ENCODE data around the gene HACD2.

The HACD2 gene

DNA sequence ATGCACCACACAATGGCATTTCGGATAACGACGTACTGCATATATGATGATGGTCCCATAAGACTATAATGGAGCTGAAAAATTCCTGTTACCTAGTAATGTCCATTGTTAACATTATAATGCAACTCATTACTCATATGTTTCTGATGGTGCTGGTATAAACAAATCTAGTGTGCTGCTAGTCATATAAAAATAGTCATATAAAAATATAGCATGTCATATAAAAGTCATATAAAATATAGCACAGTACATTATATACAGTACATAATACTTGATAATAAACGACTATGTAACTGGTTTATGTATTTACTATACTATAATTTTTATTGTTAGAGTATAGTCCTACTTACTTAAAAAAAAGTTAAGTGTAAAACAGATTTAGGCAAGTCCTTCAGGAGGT, 50.6 kb downstream of the HACD2 start:
- Histone ChIP-seq H3K27me3 (ENCODE audit: control insufficient read depth, insufficient read depth, low read length) (no peaks in the 10 kb centered on the region), H3K36me3 (ENCODE audit: control insufficient read depth, insufficient read depth, low read length) (no peaks in the 10 kb centered on the region)

DNA sequence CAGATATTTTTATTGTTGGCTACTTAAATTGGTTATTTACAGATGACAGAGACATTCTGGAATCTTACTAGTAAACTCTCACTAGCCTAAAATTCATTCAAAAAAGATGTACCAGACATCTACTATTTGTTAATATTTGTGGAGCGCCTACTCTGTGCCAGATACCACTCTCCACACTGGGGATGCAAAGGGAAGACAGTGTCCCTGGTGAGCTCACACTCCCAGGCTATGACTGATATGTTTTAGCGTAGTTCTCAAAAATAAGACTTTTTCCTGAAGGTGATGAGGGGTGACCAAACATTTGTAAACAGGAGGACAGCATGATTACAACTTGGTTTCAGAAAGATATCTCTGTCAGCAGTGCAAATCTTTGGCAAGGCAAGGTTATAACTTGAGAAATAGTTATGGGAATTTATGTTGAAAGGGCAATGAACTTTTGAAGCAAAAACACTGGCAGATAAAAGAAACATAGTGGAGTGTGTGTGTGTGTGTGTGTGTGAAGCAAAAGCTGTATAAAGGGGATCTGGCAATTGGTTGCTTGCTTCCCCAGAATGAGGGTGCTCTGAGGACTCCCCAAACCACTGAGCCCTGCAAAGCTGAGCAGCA, 51.2 kb downstream of the HACD2 start:
- H3K4me3 ChIP-seq (ENCODE audit: low read depth, low read length): no peak overlapping the region
- no peaks in the 10 kb centered on the region for H3K27me3 ChIP-seq (ENCODE audit: control insufficient read depth, insufficient read depth, low read length)
- H3K9ac ChIP-seq (ENCODE audit: low read depth, low read length): no peak overlapping the region
- H3K36me3 ChIP-seq (ENCODE audit: control insufficient read depth, insufficient read depth, low read length): no peaks in the 10 kb centered on the region
- H3K9me3 ChIP-seq (ENCODE audit: control insufficient read depth, insufficient read depth, low read length): no peaks in the 10 kb centered on the region
- no peaks in the 10 kb centered on the region for H3K4me1 ChIP-seq (ENCODE audit: control insufficient read depth, insufficient read depth, low read length)

More for the DNA sequence above, 50.6 kb downstream of the HACD2 start:
- no peaks in the 10 kb centered on the region for H3K4me1 ChIP-seq (ENCODE audit: control insufficient read depth, insufficient read depth, low read length)
- no peaks in the 10 kb centered on the region for H3K9me3 ChIP-seq (ENCODE audit: control insufficient read depth, insufficient read depth, low read length)
- H3K9ac ChIP-seq (ENCODE audit: low read depth, low read length): no peak overlapping the region
- no peak overlapping the region for H3K4me3 ChIP-seq (ENCODE audit: low read depth, low read length)

DNA sequence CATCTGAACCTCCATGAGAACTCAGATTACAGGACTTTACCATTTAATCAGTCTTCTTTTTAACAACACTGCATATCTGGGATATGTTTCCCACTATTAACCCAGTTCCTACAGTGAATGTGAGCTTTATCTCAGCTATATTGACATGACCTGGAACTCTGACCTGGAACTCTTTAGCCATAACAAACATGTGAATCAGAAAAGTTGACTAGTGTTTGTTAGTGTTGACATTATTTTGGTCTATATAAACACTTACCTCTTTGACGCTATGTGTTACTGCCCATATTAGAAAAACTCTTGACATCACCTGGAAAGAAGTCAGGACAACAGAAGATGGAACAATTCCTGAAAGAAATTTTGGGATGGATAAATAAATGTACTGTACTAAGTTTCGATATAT, 56.7 kb downstream of the HACD2 start:
- Histone ChIP-seq H3K36me3 (ENCODE audit: control insufficient read depth, insufficient read depth, low read length) (no peaks in the 10 kb centered on the region), H3K27me3 (ENCODE audit: control insufficient read depth, insufficient read depth, low read length) (no peaks in the 10 kb centered on the region), H3K4me1 (ENCODE audit: control insufficient read depth, insufficient read depth, low read length) (no peaks in the 10 kb centered on the region), H3K9me3 (ENCODE audit: control insufficient read depth, insufficient read depth, low read length) (no peaks in the 10 kb centered on the region), H3K4me3 (ENCODE audit: low read depth, low read length) (no peak overlapping the region), H3K9ac (ENCODE audit: low read depth, low read length) (no peak overlapping the region)

DNA sequence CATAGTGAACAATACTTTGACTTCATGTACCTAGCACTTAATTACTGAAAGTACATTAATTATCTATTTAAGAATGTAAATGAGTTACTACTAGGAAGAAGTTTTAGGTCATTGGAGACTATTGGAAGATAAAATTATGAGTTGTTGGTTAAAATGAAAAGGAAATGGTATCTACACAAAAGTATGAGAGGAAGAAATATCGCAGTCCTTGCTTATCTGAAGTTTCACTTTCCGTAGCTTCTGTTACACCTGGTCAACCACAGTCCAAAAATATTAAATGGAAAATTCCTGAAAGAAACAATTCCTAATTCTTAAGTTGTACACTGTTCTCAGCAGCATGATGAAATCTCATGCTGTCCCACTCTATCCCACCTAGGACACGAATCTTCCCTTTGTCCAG, 57.8 kb downstream of the HACD2 start:
- Histone ChIP-seq H3K27me3 (ENCODE audit: control insufficient read depth, insufficient read depth, low read length) (no peaks in the 10 kb centered on the region), H3K4me3 (ENCODE audit: low read depth, low read length) (no peak overlapping the region), H3K9ac (ENCODE audit: low read depth, low read length) (no peak overlapping the region), H3K9me3 (ENCODE audit: control insufficient read depth, insufficient read depth, low read length) (no peaks in the 10 kb centered on the region), H3K36me3 (ENCODE audit: control insufficient read depth, insufficient read depth, low read length) (no peaks in the 10 kb centered on the region), H3K4me1 (ENCODE audit: control insufficient read depth, insufficient read depth, low read length) (no peaks in the 10 kb centered on the region)

DNA sequence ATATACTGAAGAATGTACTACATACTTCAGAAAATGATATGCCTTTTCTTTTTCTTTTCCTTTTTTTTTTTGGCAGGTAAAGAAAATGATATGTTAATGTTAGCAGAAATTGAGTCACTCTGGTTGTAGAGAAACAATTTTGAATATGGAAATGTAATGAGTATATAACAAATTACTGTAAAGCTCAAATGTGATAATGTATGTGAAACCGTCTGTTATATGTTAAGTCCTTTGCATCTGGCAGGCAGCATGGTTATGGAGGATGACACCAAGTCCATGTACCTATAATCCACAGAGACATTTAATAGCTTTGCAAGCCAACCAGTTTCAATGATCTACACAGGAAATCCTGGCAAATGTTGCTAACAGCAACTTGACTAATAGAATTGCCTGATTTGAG, 58.4 kb downstream of the HACD2 start:
- Histone ChIP-seq H3K9me3 (ENCODE audit: control insufficient read depth, insufficient read depth, low read length) (no peaks in the 10 kb centered on the region), H3K9ac (ENCODE audit: low read depth, low read length) (no peak overlapping the region), H3K4me3 (ENCODE audit: low read depth, low read length) (no peak overlapping the region), H3K27me3 (ENCODE audit: control insufficient read depth, insufficient read depth, low read length) (no peaks in the 10 kb centered on the region), H3K36me3 (ENCODE audit: control insufficient read depth, insufficient read depth, low read length) (no peaks in the 10 kb centered on the region), H3K4me1 (ENCODE audit: control insufficient read depth, insufficient read depth, low read length) (no peaks in the 10 kb centered on the region)

DNA sequence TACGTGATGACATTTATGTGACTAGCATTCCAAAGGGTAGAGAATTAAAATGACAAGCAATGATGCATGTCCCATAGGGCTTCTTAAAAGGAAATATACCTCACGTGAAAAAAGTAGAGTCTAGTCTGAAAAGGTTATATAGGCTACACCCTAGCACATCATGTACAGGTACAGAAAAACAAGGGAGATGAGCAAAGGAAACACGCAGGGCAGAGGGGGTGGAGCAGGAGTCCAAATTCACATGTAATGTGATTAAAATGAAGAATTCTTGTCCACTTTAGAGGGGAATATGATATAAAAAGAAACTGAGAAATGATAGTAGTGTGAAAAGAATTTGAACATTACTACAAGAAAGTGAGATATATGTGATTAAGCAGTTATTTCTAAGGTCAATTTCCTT, 59.4 kb downstream of the HACD2 start:
- H3K4me1 ChIP-seq (ENCODE audit: control insufficient read depth, insufficient read depth, low read length): no peaks in the 10 kb centered on the region
- H3K27me3 ChIP-seq (ENCODE audit: control insufficient read depth, insufficient read depth, low read length): no peaks in the 10 kb centered on the region
- no peaks in the 10 kb centered on the region for H3K9me3 ChIP-seq (ENCODE audit: control insufficient read depth, insufficient read depth, low read length)
- no peak overlapping the region for H3K9ac ChIP-seq (ENCODE audit: low read depth, low read length)
- H3K36me3 ChIP-seq (ENCODE audit: control insufficient read depth, insufficient read depth, low read length): no peaks in the 10 kb centered on the region
- no peak overlapping the region for H3K4me3 ChIP-seq (ENCODE audit: low read depth, low read length)

DNA sequence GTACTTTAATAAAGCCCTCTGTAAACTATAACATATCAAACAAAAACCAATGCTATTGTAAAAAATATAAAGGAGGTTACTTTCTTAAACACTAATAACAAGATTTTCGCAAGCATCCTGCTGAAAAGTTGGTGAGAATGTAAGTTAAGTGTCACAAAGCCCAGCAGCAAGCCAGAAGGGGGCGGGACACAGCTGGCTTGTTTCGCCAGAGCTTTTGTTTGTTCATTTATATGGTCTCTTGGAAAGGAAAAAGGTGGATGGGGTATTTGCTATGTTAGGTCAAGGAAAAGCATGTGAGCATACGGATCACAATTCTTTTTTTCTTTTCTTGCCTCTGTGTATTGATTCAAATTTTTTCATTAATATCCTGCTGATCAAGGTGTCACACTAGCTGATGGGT, 59.9 kb downstream of the HACD2 start:
- H3K36me3 ChIP-seq (ENCODE audit: control insufficient read depth, insufficient read depth, low read length): no peaks in the 10 kb centered on the region
- no peaks in the 10 kb centered on the region for H3K4me1 ChIP-seq (ENCODE audit: control insufficient read depth, insufficient read depth, low read length)
- no peak overlapping the region for H3K4me3 ChIP-seq (ENCODE audit: low read depth, low read length)
- no peak overlapping the region for H3K9ac ChIP-seq (ENCODE audit: low read depth, low read length)
- no peaks in the 10 kb centered on the region for H3K9me3 ChIP-seq (ENCODE audit: control insufficient read depth, insufficient read depth, low read length)
- H3K27me3 ChIP-seq (ENCODE audit: control insufficient read depth, insufficient read depth, low read length): no peaks in the 10 kb centered on the region

DNA sequence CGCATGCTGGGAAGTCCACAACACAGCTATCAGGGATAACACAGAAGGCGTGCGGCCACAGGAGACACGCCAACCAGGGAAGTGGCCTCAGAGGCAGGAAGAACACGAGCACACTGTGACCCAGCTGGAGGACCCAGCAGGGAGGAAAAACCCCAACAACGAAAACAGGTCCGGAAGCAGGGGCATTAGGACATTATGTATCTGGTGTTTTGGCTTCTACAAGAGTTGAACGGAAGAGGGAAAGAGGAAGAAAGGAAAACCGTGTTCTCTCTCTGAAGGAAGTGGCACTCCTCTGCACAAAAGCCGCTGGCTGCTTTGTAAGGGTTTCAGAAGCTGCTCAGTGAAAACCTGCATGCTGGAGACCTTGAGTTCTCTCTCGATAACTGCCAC, 61.8 kb downstream of the HACD2 start:
- Histone ChIP-seq H3K9ac (ENCODE audit: low read depth, low read length) (no peak overlapping the region), H3K27me3 (ENCODE audit: control insufficient read depth, insufficient read depth, low read length) (no peaks in the 10 kb centered on the region), H3K36me3 (ENCODE audit: control insufficient read depth, insufficient read depth, low read length) (no peaks in the 10 kb centered on the region), H3K4me3 (ENCODE audit: low read depth, low read length) (no peak overlapping the region), H3K9me3 (ENCODE audit: control insufficient read depth, insufficient read depth, low read length) (no peaks in the 10 kb centered on the region), H3K4me1 (ENCODE audit: control insufficient read depth, insufficient read depth, low read length) (no peaks in the 10 kb centered on the region)

DNA sequence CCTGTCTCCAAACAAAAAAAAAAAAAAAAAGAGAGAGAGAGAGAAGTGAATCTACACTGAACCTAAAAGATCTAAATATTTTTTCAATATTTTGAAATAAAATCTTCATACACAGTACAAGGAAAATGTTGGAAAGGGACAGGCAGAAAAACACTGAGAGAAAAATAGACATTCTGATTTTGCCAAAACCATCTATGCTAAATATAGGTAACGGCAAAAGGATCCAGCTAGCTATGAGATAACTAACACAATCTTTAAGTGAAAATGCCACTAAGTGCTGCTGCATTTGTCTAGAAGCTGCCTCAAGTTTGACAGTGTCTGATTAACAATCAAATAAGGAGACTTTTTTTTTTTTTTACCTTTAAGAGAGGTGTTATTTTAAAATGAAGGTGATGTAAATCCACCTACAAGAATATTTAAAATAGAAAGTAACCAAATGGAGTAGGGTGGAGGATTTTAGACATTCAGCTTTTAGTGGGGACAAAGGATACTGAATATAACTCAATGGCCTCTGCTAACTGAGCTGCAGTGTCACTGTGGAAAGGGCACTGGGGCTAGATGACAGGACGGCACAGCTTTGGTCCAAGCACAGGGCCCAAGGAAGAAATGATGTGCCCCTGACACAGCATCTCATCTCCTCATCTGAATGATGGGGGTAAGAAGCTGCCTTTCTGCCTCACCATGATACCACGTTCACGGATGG, 62.4 kb downstream of the HACD2 start:
- H3K4me3 ChIP-seq (ENCODE audit: low read depth, low read length): no peak overlapping the region
- H3K27me3 ChIP-seq (ENCODE audit: control insufficient read depth, insufficient read depth, low read length): no peaks in the 10 kb centered on the region
- no peaks in the 10 kb centered on the region for H3K9me3 ChIP-seq (ENCODE audit: control insufficient read depth, insufficient read depth, low read length)
- H3K9ac ChIP-seq (ENCODE audit: low read depth, low read length): no peak overlapping the region
- no peaks in the 10 kb centered on the region for H3K4me1 ChIP-seq (ENCODE audit: control insufficient read depth, insufficient read depth, low read length)
- no peaks in the 10 kb centered on the region for H3K36me3 ChIP-seq (ENCODE audit: control insufficient read depth, insufficient read depth, low read length)

DNA sequence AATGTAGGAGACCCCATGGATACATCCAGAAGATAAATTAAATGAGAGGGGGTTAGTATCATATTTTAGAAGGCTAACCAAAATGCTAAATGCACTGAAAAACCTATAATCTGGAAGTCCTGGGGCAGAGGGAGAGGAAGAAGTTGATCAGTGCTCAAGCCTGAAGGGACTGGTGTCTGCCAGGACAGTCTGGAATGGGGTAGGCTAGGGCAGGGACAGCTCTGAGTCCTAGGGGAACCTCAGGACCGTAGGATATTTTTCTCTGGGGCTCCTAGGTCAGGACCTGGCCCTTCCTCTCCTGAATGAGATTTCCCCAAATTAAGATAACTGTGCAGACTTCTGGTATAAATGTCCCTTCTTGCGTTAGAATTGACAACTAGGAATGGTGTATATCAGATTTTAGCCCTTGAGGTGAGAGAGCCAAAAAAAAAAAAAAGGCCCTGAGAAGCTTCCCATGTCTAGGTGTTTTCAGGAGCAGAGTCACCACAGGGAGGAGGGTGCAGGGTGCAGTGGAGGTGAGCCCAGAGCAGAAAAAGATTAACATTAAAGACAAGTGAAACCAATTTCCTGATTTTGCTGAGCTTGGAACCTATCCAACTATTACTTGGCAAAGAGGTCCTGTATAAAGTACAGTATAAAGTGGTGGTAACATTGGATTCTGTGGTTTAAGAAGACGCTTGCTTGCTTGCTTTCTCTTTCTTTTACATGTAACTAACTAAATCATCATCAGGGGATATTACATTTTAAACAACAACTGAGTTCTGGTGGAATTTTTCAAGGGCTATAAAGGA, 63.5 kb downstream of the HACD2 start:
- Histone ChIP-seq H3K9me3 (ENCODE audit: control insufficient read depth, insufficient read depth, low read length) (no peaks in the 10 kb centered on the region), H3K4me1 (ENCODE audit: control insufficient read depth, insufficient read depth, low read length) (no peaks in the 10 kb centered on the region), H3K9ac (ENCODE audit: low read depth, low read length) (no peak overlapping the region), H3K27me3 (ENCODE audit: control insufficient read depth, insufficient read depth, low read length) (no peaks in the 10 kb centered on the region), H3K36me3 (ENCODE audit: control insufficient read depth, insufficient read depth, low read length) (no peaks in the 10 kb centered on the region), H3K4me3 (ENCODE audit: low read depth, low read length) (no peak overlapping the region)

DNA sequence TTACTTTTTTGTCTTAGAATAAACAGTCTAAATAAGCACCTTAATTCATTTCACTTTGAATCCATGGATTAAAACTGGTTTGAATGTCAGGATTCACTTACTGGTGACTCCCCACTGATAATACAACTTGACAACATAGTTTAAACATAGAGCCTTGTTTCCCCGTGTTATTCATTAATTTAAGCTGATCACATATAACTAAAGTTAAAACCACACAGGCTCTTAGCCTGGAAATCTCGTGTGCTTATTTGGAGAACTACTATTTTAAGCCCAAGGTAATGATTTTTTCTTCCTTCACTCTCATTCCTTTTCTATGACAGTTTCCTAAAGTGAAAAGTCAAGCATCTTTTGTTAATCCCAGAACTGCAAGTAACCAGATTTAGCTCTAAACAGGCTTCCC, 64.2 kb downstream of the HACD2 start:
- H3K9ac ChIP-seq (ENCODE audit: low read depth, low read length): no peak overlapping the region
- H3K27me3 ChIP-seq (ENCODE audit: control insufficient read depth, insufficient read depth, low read length): no peaks in the 10 kb centered on the region
- no peaks in the 10 kb centered on the region for H3K36me3 ChIP-seq (ENCODE audit: control insufficient read depth, insufficient read depth, low read length)
- H3K4me1 ChIP-seq (ENCODE audit: control insufficient read depth, insufficient read depth, low read length): no peaks in the 10 kb centered on the region
- H3K9me3 ChIP-seq (ENCODE audit: control insufficient read depth, insufficient read depth, low read length): no peaks in the 10 kb centered on the region
- H3K4me3 ChIP-seq (ENCODE audit: low read depth, low read length): no peak overlapping the region
